ENCODE data around the gene NAPG.
"Not testable (repeated sequence)": the region's sequence is repeated elsewhere in the genome, so short reads cannot be mapped to it uniquely, and the experiment has no call there.

The NAPG gene

DNA sequence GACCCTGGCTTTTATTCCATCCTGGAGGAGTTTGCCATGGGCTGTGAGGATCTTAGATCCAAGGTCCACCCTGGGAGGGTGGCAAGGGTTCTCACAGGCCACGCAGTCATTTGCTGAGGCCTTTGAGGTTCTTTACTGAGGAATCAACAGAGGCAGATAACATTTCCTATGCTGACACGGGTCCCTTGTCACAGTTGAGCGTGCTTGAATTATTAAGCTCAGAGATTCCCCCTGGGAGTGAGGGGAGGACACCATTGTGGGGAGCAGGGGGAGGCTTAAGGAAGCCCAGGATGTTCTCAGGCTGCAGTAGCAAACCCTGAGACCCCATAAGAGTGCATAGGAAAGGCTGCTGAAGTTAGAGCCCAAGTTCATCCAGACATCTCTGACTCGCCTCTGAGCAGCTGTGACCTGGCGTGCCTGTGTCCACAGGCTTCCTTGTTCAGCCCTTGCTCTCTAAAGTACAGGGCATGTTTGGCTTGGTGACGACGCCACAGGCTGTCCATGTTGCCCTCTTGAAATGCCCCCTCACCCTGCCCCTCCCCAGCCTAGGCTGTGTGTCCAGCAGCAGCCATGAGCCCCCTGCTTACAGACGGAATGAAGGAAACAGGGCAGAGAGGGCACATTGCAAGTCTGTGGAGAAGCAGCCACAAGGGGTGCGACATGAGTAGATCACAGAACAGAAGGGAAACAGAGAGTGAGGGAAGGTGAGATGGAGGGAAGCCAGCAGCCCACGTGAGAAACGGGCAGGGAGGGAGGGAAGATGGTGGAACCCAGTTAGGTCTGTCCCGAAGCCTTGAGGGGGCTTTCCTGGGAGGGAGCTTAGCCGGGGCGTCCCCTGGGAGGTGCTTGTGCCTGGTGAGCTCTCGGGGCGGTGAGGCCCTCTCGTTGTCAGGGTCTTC lies 34.0 kb downstream of the NAPG start:
- H3K4me3 Mint-ChIP-seq, result peak overlapping the region; percentile 43
- peaks cover 11% of the 10 kb centered on the region for H3K4me1 Mint-ChIP-seq
- no peaks in the 10 kb centered on the region for H3K9me3 Mint-ChIP-seq
- ATAC-seq (replicated peaks; ENCODE audit: extremely low read depth, poor library complexity, severe bottlenecking), result peak; percentile 27
- no peak for DNase-seq (ENCODE audit: low spot score in 2 of 2)
- H3K27me3 Mint-ChIP-seq, result no peaks in the 10 kb centered on the region
- H3K36me3 Mint-ChIP-seq (ENCODE audit: insufficient read depth), result peaks cover 12% of the 10 kb centered on the region
- no peak overlapping the region for H3K27ac Mint-ChIP-seq (ENCODE audit: low read depth)

DNA sequence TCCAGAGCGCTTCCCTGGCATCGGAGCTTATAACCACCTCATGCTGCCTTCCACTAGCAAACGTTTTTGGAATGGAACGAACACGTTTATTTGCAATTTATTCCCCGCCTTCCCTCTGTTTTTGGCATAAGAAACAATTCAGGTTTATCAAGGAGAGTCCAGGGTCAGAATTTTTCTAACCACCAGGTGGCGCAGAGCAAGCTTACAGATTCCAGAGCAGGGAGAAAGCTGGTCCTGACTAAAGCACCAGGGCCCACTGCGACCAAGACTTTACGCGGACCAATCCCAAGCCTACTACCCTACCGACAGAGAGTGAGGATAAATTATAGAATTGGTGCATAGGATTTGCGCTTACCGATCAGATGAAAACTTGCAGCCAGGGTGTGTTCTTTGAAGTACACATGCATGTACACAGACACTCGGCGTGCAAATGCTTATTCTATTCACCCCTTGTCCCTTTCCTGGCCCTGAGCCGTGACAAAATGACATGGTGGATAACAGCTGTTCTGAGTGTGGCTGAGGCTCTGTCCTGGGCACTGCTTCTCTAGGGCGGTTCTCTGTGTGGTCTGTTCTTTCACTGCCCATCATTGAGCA lies 34.7 kb downstream of the NAPG start:
- ATAC-seq (replicated peaks; ENCODE audit: extremely low read depth, poor library complexity, severe bottlenecking) (peak; percentile 66), DNase-seq (ENCODE audit: low spot score in 2 of 2) (peak in 1 of 2 donors; percentile 31)
- peak overlapping the region; percentile 43 for H3K4me3 Mint-ChIP-seq
- no peak overlapping the region for H3K27ac Mint-ChIP-seq (ENCODE audit: low read depth)
- H3K9me3 Mint-ChIP-seq, result no peaks in the 10 kb centered on the region
- H3K36me3 Mint-ChIP-seq (ENCODE audit: insufficient read depth), result peaks cover 10% of the 10 kb centered on the region
- peaks cover 11% of the 10 kb centered on the region for H3K4me1 Mint-ChIP-seq
- H3K27me3 Mint-ChIP-seq, result no peaks in the 10 kb centered on the region

DNA sequence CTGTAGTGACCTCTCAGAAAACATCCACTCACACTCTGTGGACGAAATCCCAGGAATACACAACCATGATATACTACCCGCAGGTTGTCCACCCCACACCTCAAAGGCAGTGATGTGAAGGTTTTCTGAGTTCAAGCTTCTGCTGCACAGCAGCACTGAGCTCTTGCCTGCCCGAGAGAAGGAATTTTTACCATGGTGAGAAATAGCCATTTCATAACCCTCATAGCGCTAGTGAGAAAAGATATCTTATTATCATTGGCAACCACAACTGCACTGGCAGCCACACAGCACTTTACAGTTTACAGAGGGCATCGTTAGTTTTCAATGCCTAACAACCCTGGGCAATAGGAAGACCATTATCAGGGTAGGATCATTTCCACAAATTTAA lies 36.9 kb downstream of the NAPG start:
- DNase-seq (ENCODE audit: low spot score in 2 of 2) (no peak), ATAC-seq (replicated peaks; ENCODE audit: extremely low read depth, poor library complexity, severe bottlenecking) (no peak)
- H3K27ac Mint-ChIP-seq (ENCODE audit: low read depth), result no peak overlapping the region
- no peaks in the 10 kb centered on the region for H3K9me3 Mint-ChIP-seq
- peaks cover 11% of the 10 kb centered on the region for H3K4me1 Mint-ChIP-seq
- no peaks in the 10 kb centered on the region for H3K27me3 Mint-ChIP-seq
- peaks cover 1% of the 10 kb centered on the region for H3K36me3 Mint-ChIP-seq (ENCODE audit: insufficient read depth)
- no peak overlapping the region for H3K4me3 Mint-ChIP-seq

DNA sequence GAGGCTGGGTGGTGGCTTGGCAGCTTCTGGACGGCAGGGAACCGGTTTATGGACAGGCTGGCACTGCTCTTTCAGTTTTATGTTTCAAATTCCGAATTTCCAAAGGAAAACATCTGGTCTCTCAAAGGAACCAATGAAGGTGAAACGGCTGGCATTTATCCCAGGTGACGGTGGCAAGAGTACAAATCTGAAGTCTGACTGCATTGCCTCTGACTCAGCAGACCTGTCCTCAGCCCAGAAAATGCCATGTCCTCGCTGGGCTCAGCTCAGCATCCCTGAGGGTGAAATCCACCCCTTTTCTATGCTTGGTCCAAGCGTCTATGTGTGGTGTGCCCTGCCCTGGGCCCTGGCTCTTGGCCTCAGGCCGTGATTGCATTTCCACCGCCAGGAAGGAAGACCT lies 38.1 kb downstream of the NAPG start:
- no peak overlapping the region for H3K4me3 Mint-ChIP-seq
- no peaks in the 10 kb centered on the region for H3K27me3 Mint-ChIP-seq
- H3K9me3 Mint-ChIP-seq, result no peaks in the 10 kb centered on the region
- H3K36me3 Mint-ChIP-seq (ENCODE audit: insufficient read depth), result no peaks in the 10 kb centered on the region
- peaks cover 11% of the 10 kb centered on the region for H3K4me1 Mint-ChIP-seq
- ATAC-seq (replicated peaks; ENCODE audit: extremely low read depth, poor library complexity, severe bottlenecking), result no peak
- H3K27ac Mint-ChIP-seq (ENCODE audit: low read depth), result no peak overlapping the region
- no peak for DNase-seq (ENCODE audit: low spot score in 2 of 2)

DNA sequence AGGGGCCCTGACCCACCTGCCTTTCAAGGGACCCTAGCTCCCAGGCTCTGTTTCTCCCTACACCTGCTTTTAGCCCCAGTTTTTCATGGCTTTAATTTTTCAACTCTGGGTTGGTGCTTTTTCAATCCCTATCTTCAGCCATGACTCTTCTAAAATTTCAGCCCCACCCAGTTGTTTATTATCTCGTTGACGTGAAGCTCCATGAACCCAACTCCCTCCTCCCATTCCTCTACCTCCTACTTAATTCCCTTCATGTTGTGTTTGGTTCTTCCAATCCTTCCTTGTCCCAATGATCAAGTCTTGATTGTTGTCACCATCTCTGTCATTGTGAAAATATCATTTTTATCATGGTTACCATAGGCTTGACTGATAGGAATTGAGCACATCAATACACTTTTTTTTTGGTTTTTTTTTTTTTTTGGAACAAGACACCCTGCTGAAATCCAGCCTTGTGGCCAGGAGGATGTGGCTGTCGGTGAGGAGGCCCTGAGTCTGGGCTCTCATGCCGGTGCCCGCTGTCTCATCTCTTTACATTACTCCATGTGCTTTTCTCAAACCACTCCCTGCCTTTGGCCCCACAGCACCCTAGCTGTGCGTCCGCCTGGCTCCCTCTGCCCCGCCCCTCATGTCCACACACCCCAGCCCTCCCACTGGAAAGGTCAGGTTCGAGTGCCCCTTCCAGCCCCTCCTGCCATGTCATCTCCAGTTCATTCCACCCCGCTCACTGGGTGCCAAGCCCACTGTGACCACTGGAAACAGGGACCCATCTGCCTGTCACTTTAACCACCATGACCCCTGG lies 39.3 kb downstream of the NAPG start:
- Mint-ChIP-seq H3K4me1 (peaks cover 6% of the 10 kb centered on the region), H3K4me3 (no peak overlapping the region), H3K9me3 (peaks cover 7% of the 10 kb centered on the region), H3K27me3 (no peaks in the 10 kb centered on the region), H3K27ac (ENCODE audit: low read depth) (no peak overlapping the region), H3K36me3 (ENCODE audit: insufficient read depth) (no peaks in the 10 kb centered on the region)
- DNase-seq (ENCODE audit: low spot score in 2 of 2) (no peak), ATAC-seq (replicated peaks; ENCODE audit: extremely low read depth, poor library complexity, severe bottlenecking) (no peak)

DNA sequence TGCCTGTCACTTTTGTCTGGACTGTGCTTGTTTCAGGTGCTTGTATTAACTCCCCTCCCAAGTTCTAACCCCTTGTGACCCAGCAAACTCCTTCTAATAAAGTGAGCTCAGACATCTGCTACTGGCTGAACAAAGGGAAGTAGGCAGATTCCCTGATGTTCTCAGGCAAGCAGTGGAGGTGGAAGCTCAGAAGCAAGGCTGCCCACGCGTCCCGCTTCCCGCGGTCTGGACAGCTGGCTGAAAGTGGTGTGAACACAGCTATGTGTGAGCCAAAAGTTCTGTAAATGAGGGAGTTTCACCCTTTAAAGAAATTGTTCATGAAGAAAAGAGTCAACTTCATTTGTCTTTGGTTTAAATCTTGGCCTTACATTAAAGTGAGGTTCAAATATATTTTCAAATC lies 40.0 kb downstream of the NAPG start:
- H3K4me3 Mint-ChIP-seq, result no peak overlapping the region
- peaks cover 7% of the 10 kb centered on the region for H3K9me3 Mint-ChIP-seq
- ATAC-seq (replicated peaks; ENCODE audit: extremely low read depth, poor library complexity, severe bottlenecking) (no peak), DNase-seq (ENCODE audit: low spot score in 2 of 2) (no peak)
- H3K36me3 Mint-ChIP-seq (ENCODE audit: insufficient read depth), result no peaks in the 10 kb centered on the region
- no peaks in the 10 kb centered on the region for H3K4me1 Mint-ChIP-seq
- no peaks in the 10 kb centered on the region for H3K27me3 Mint-ChIP-seq
- H3K27ac Mint-ChIP-seq (ENCODE audit: low read depth), result no peak overlapping the region

DNA sequence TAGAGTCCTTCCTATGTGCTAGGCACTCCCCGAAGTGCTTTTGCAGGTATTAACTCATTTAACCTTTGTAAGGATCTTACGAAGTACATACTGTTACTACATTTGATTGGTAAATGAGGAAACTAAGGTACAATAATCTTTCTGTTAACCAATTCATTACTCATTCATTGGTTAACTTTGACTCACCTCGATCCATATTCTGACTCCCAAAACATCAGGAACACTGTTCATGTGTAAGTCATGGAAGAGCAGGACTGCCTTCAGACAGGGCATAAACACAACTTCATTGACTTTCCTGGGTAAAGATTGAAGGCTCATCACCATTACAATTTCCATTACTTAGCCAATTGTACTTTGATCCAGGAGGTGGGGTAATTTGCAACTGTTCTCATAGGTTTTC lies 40.6 kb downstream of the NAPG start:
- no peak for DNase-seq (ENCODE audit: low spot score in 2 of 2)
- H3K4me3 Mint-ChIP-seq, result no peak overlapping the region
- H3K4me1 Mint-ChIP-seq, result no peaks in the 10 kb centered on the region
- H3K27me3 Mint-ChIP-seq, result no peaks in the 10 kb centered on the region
- H3K36me3 Mint-ChIP-seq (ENCODE audit: insufficient read depth), result no peaks in the 10 kb centered on the region
- ATAC-seq (replicated peaks; ENCODE audit: extremely low read depth, poor library complexity, severe bottlenecking), result no peak
- H3K27ac Mint-ChIP-seq (ENCODE audit: low read depth), result no peak overlapping the region
- H3K9me3 Mint-ChIP-seq, result peaks cover 7% of the 10 kb centered on the region

DNA sequence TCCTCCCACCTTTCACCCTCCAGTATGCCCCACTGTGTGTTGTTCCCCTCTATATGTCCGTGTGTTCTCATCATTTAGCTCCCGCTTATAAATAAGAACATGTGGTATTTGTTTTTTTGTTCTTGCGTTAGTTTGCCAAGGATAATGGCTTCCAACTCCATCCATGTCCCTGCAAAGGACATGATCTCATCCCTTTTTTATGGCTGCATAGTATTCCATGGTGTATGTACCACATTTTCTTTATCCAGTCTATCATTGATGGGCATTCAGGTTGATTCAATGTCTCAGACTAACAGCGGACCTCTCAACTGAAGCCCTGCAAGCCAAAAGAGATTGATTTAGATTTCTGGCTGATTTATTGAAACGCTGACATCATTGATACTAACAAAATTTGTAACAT lies 44.1 kb downstream of the NAPG start:
- ATAC-seq (replicated peaks; ENCODE audit: extremely low read depth, poor library complexity, severe bottlenecking); DNase-seq (ENCODE audit: low spot score in 2 of 2); H3K4me3 Mint-ChIP-seq; H3K36me3 Mint-ChIP-seq (ENCODE audit: insufficient read depth); H3K9me3 Mint-ChIP-seq; H3K4me1 Mint-ChIP-seq; H3K27me3 Mint-ChIP-seq; H3K27ac Mint-ChIP-seq (ENCODE audit: low read depth): not testable (repeated sequence)

DNA sequence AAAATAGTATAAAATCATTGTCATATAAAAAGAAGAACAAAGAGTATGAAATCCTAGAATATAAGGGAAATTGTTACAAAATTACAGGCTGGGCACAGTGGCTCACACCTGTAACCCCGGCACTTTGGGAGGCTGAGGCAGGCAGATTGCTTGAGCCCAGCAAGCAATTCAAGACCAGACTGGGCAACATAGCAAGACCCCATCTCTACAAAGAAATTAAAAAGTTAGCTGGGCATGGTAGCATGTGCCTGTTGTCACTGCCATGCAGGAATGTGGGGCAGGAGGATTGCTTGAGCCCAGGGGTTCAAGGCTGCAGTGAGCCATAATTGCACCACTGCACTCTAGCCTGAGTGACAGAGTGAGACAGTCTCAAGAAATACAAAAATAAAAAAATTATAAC lies 44.8 kb downstream of the NAPG start:
- no peaks in the 10 kb centered on the region for H3K36me3 Mint-ChIP-seq (ENCODE audit: insufficient read depth)
- DNase-seq (ENCODE audit: low spot score in 2 of 2), result no peak
- ATAC-seq (replicated peaks; ENCODE audit: extremely low read depth, poor library complexity, severe bottlenecking), result no peak
- no peak overlapping the region for H3K4me3 Mint-ChIP-seq
- no peak overlapping the region for H3K27ac Mint-ChIP-seq (ENCODE audit: low read depth)
- H3K4me1 Mint-ChIP-seq, result no peaks in the 10 kb centered on the region
- H3K27me3 Mint-ChIP-seq, result no peaks in the 10 kb centered on the region
- peaks cover 7% of the 10 kb centered on the region for H3K9me3 Mint-ChIP-seq

DNA sequence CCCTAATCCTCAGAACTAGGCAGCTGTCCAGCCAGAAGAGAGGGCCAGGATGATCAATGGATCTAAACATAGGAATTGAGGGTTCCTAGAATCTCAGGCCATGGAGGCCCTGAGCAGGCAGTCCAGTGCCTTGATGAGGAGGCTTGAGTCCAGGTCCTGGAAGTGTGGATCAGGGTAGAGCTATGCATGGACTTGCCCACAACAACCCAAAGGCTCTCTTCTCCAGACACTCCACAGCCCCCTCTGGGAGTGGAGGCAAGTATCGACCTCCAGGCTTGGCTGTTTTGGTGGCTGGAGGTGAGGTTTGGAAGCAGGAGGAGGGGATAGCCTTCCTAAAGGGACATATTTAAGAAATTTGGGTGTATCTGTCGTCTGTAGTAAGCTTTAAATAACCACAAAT lies 45.7 kb downstream of the NAPG start:
- no peak for ATAC-seq (replicated peaks; ENCODE audit: extremely low read depth, poor library complexity, severe bottlenecking)
- H3K4me1 Mint-ChIP-seq, result no peaks in the 10 kb centered on the region

DNA sequence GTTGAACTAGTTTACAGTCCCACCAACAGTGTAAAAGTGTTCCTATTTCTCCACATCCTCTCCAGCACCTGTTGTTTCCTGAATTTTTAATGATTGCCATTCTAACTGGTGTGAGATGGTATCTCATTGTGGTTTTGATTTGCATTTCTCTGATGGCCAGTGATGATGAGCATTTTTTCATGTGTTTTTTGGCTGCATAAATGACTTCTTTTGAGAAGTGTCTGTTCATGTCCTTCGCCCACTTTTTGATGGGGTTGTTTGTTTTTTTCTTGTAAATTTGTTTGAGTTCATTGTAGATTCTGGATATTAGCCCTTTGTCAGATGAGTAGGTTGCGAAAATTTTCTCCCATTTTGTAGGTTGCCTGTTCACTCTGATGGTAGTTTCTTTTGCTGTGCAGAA lies 47.4 kb downstream of the NAPG start:
- not testable (repeated sequence) for ATAC-seq (replicated peaks; ENCODE audit: extremely low read depth, poor library complexity, severe bottlenecking); H3K9me3 Mint-ChIP-seq

More for the DNA sequence above, 45.7 kb downstream of the NAPG start:
- Mint-ChIP-seq H3K9me3 (peaks cover 7% of the 10 kb centered on the region), H3K4me3 (no peak overlapping the region), H3K27ac (ENCODE audit: low read depth) (no peak overlapping the region), H3K36me3 (ENCODE audit: insufficient read depth) (no peaks in the 10 kb centered on the region), H3K27me3 (no peaks in the 10 kb centered on the region)
- DNase-seq (ENCODE audit: low spot score in 2 of 2), result no peak

DNA sequence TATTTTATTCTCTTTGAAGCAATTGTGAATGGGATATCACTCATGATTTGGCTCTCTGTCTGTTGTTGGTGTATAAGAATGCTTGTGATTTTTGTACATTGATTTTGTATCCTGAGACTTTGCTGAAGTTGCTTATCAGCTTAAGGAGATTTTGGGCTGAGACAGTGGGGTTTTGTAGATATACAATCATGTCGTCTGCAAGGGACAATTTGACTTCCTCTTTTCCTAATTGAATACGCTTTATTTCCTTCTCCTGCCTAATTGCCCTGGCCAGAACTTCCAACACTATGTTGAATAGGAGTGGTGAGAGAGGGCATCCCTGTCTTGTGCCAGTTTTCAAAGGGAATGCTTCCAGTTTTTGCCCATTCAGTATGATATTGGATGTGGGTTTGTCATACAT lies 48.6 kb downstream of the NAPG start:
- H3K4me3 Mint-ChIP-seq; H3K9me3 Mint-ChIP-seq; DNase-seq (ENCODE audit: low spot score in 2 of 2); H3K36me3 Mint-ChIP-seq (ENCODE audit: insufficient read depth); H3K27me3 Mint-ChIP-seq; ATAC-seq (replicated peaks; ENCODE audit: extremely low read depth, poor library complexity, severe bottlenecking); H3K4me1 Mint-ChIP-seq; H3K27ac Mint-ChIP-seq (ENCODE audit: low read depth): not testable (repeated sequence)

More for the DNA sequence above, 47.4 kb downstream of the NAPG start:
- H3K4me3 Mint-ChIP-seq; H3K4me1 Mint-ChIP-seq; DNase-seq (ENCODE audit: low spot score in 2 of 2); H3K27me3 Mint-ChIP-seq; H3K36me3 Mint-ChIP-seq (ENCODE audit: insufficient read depth); H3K27ac Mint-ChIP-seq (ENCODE audit: low read depth): not testable (repeated sequence)

All from central memory CD8-positive, alpha-beta T cell (primary cell).